IPS-20b (cell line): ENCODE data around the gene WFDC1.

ENCODE experiments used
- H3K27ac ChIP-seq: one replicate; pipeline ENCODE4 v1.5.1; 2013; ENCODE audit warnings: low read length
- H3K27me3 ChIP-seq: 2 replicates; pipeline ENCODE4 v1.6.1; 2013; ENCODE audit warnings: mild to moderate bottlenecking, low read length, inconsistent platforms; ENCODE audit not compliant: insufficient read depth
- H3K36me3 ChIP-seq: 2 replicates; pipeline ENCODE4 v1.6.1; 2013; ENCODE audit warnings: low read depth, mild to moderate bottlenecking, inconsistent platforms, low read length, moderate library complexity; ENCODE audit not compliant: insufficient read depth
- H3K4me1 ChIP-seq: 2 replicates; pipeline ENCODE4 v1.6.1; 2013; ENCODE audit warnings: mild to moderate bottlenecking, control low read depth, inconsistent platforms, low read length, moderate library complexity; ENCODE audit not compliant: insufficient read depth
- H3K4me3 ChIP-seq: 2 replicates; pipeline ENCODE4 v1.5.1; 2013; ENCODE audit warnings: mild to moderate bottlenecking, low read length, inconsistent platforms
- H3K9ac ChIP-seq: 2 replicates; pipeline ENCODE4 v1.6.1; 2013; ENCODE audit warnings: low read depth, mild to moderate bottlenecking, inconsistent platforms, low read length, moderate library complexity
- H3K9me3 ChIP-seq: 2 replicates; pipeline ENCODE4 v1.6.1; 2013; ENCODE audit warnings: mild to moderate bottlenecking, low read depth, low read length, inconsistent platforms; ENCODE audit not compliant: insufficient read depth

Gene WFDC1

GRCh38 chr16:84306564-84306963 lies 11.9 kb downstream of the WFDC1 start:
- H3K36me3 ChIP-seq: no peaks in the 10 kb centered on the region
- H3K27ac ChIP-seq: no peak overlapping the region
- H3K4me1 ChIP-seq: no peaks in the 10 kb centered on the region
- no peaks in the 10 kb centered on the region for H3K27me3 ChIP-seq
- H3K4me3 ChIP-seq: no peak overlapping the region
- no peaks in the 10 kb centered on the region for H3K9me3 ChIP-seq
- H3K9ac ChIP-seq: no peak overlapping the region

GRCh38 chr16:84307209-84307954 lies 12.7 kb downstream of the WFDC1 start:
- H3K9me3 ChIP-seq: no peaks in the 10 kb centered on the region
- no peak overlapping the region for H3K9ac ChIP-seq
- no peak overlapping the region for H3K4me3 ChIP-seq
- peaks cover 3% of the 10 kb centered on the region; the same call in 1 of the 2 replicates for H3K4me1 ChIP-seq
- H3K27me3 ChIP-seq: peaks cover 5% of the 10 kb centered on the region
- no peak overlapping the region for H3K27ac ChIP-seq
- no peaks in the 10 kb centered on the region for H3K36me3 ChIP-seq

- no peak overlapping the region for H3K27ac ChIP-seq
- no peak overlapping the region for H3K9ac ChIP-seq
- H3K4me3 ChIP-seq: no peak overlapping the region
- H3K36me3 ChIP-seq: no peaks in the 10 kb centered on the region
- H3K9me3 ChIP-seq: no peaks in the 10 kb centered on the region
- H3K27me3 ChIP-seq: peaks cover 9% of the 10 kb centered on the region
- H3K4me1 ChIP-seq: peaks cover 4% of the 10 kb centered on the region; the same call in 1 of the 2 replicates
Observed at GRCh38 chr16:84308120-84308519, 13.4 kb downstream of the WFDC1 start.

GRCh38 chr16:84310642-84311041 lies 16.0 kb downstream of the WFDC1 start:
- H3K27ac ChIP-seq: no peak overlapping the region
- H3K4me1 ChIP-seq: peaks cover 4% of the 10 kb centered on the region; the same call in 1 of the 2 replicates
- H3K4me3 ChIP-seq: no peak overlapping the region
- H3K9me3 ChIP-seq: no peaks in the 10 kb centered on the region
- H3K27me3 ChIP-seq: peaks cover 19% of the 10 kb centered on the region
- H3K9ac ChIP-seq: no peak overlapping the region
- no peaks in the 10 kb centered on the region for H3K36me3 ChIP-seq

GRCh38 chr16:84312783-84313382 lies 18.2 kb downstream of the WFDC1 start:
- no peak overlapping the region for H3K27ac ChIP-seq
- H3K27me3 ChIP-seq: peaks cover 19% of the 10 kb centered on the region
- no peaks in the 10 kb centered on the region for H3K36me3 ChIP-seq

GRCh38 chr16:84313921-84314320 lies 19.2 kb downstream of the WFDC1 start:
- H3K27ac ChIP-seq: no peak overlapping the region
- H3K36me3 ChIP-seq: no peaks in the 10 kb centered on the region
- H3K27me3 ChIP-seq: peaks cover 19% of the 10 kb centered on the region

More at GRCh38 chr16:84312783-84313382, 18.2 kb downstream of the WFDC1 start:
- Histone ChIP-seq H3K4me3 (peak overlapping the region; percentile 60), H3K9me3 (no peaks in the 10 kb centered on the region; the same call in 1 of the 2 replicates), H3K4me1 (peaks cover 4% of the 10 kb centered on the region; the same call in 1 of the 2 replicates), H3K9ac (no peak overlapping the region)

GRCh38 chr16:84314373-84314772 lies 19.7 kb downstream of the WFDC1 start:
- peaks cover 19% of the 10 kb centered on the region for H3K27me3 ChIP-seq
- H3K27ac ChIP-seq: no peak overlapping the region
- no peak overlapping the region for H3K9ac ChIP-seq
- H3K9me3 ChIP-seq: no peaks in the 10 kb centered on the region; the same call in 1 of the 2 replicates
- H3K4me1 ChIP-seq: peaks cover 4% of the 10 kb centered on the region; the same call in 1 of the 2 replicates
- no peaks in the 10 kb centered on the region for H3K36me3 ChIP-seq
- H3K4me3 ChIP-seq: no peak overlapping the region

More at GRCh38 chr16:84313921-84314320, 19.2 kb downstream of the WFDC1 start:
- Histone ChIP-seq H3K9me3 (no peaks in the 10 kb centered on the region; the same call in 1 of the 2 replicates), H3K4me3 (no peak overlapping the region), H3K9ac (no peak overlapping the region), H3K4me1 (peaks cover 4% of the 10 kb centered on the region; the same call in 1 of the 2 replicates)

GRCh38 chr16:84314814-84315213 lies 20.1 kb downstream of the WFDC1 start:
- no peak overlapping the region for H3K4me3 ChIP-seq
- H3K4me1 ChIP-seq: peaks cover 4% of the 10 kb centered on the region; the same call in 1 of the 2 replicates
- H3K9me3 ChIP-seq: no peaks in the 10 kb centered on the region; the same call in 1 of the 2 replicates
- H3K27ac ChIP-seq: no peak overlapping the region
- H3K36me3 ChIP-seq: no peaks in the 10 kb centered on the region
- no peak overlapping the region for H3K9ac ChIP-seq
- H3K27me3 ChIP-seq: peaks cover 19% of the 10 kb centered on the region

GRCh38 chr16:84315422-84315821 lies 20.7 kb downstream of the WFDC1 start:
- peaks cover 19% of the 10 kb centered on the region for H3K27me3 ChIP-seq
- H3K9ac ChIP-seq: no peak overlapping the region
- H3K36me3 ChIP-seq: no peaks in the 10 kb centered on the region

GRCh38 chr16:84318091-84318975 lies 23.7 kb downstream of the WFDC1 start:
- Histone ChIP-seq H3K27ac (no peak overlapping the region), H3K4me1 (no peaks in the 10 kb centered on the region), H3K4me3 (no peak overlapping the region), H3K9ac (no peak overlapping the region), H3K36me3 (no peaks in the 10 kb centered on the region), H3K9me3 (no peaks in the 10 kb centered on the region; the same call in 1 of the 2 replicates), H3K27me3 (peaks cover 8% of the 10 kb centered on the region)

More at GRCh38 chr16:84315422-84315821, 20.7 kb downstream of the WFDC1 start:
- H3K9me3 ChIP-seq: no peaks in the 10 kb centered on the region; the same call in 1 of the 2 replicates
- H3K27ac ChIP-seq: no peak overlapping the region
- H3K4me3 ChIP-seq: no peak overlapping the region
- peaks cover 4% of the 10 kb centered on the region; the same call in 1 of the 2 replicates for H3K4me1 ChIP-seq

GRCh38 chr16:84319146-84319760 lies 24.6 kb downstream of the WFDC1 start:
- no peaks in the 10 kb centered on the region for H3K4me1 ChIP-seq
- no peaks in the 10 kb centered on the region; the same call in 1 of the 2 replicates for H3K9me3 ChIP-seq
- H3K9ac ChIP-seq: no peak overlapping the region
- no peak overlapping the region for H3K4me3 ChIP-seq
- peaks cover under 1% of the 10 kb centered on the region; the same call in 1 of the 2 replicates for H3K27me3 ChIP-seq
- H3K36me3 ChIP-seq: no peaks in the 10 kb centered on the region
- H3K27ac ChIP-seq: no peak overlapping the region
